ENCODE results near the gene USP35. TPM values are rescaled to one million over a fixed set of nuclear protein-coding genes. Genes with fewer than 3 reads are reported as not detected.
A peak's percentile ranks its signal among the peaks of the same experiment; 100 is the strongest.

USP35 gene
- total RNA-seq, 6 experiments from 2014 or later: 5.3 to 10.1 (median 7.9) TPM

DNA sequence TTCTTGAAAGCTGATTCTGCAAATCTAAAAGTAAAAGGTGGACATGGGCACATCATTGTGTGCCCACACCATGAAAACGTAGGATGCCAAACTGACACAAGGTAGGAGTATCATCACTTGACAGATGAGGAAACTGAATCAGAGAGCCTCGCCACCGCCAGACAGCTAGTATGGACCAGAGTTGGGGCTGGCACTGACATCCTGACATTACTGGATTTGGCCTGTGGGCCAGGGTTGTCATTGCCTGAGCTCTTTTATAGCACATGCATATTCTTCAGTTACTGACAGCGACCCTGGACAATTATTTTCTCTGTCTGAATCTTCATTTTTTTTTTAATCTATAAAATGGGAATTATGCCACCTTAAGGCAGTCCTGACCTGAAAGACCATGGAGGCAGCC lies 16.5 kb downstream of the USP35 start:
- intact Hi-C loops (cut with DNase I): no loop called here
- Histone ChIP-seq H3K27ac (no peak overlapping the region), H3K36me3 (peaks cover 0 to 21% (median 5%) of the 10 kb centered on the region in 4 donors), H3K27me3 (no peaks in the 10 kb centered on the region), H3K9me3 (no peaks in the 10 kb centered on the region), H3K4me3 (no peak overlapping the region), H3K4me1 (peaks cover 0 to 2% (median 0%) of the 10 kb centered on the region in 4 donors)
- no peak for ATAC-seq
- 80% methylated on average over 2 of the region's 4 CpGs for WGBS (ENCODE audit: insufficient coverage, low coverage, low lambda C conversion rate, missing lambda C conversion rate)
- no peak for DNase-seq
- TF ChIP-seq, protein P1, sequence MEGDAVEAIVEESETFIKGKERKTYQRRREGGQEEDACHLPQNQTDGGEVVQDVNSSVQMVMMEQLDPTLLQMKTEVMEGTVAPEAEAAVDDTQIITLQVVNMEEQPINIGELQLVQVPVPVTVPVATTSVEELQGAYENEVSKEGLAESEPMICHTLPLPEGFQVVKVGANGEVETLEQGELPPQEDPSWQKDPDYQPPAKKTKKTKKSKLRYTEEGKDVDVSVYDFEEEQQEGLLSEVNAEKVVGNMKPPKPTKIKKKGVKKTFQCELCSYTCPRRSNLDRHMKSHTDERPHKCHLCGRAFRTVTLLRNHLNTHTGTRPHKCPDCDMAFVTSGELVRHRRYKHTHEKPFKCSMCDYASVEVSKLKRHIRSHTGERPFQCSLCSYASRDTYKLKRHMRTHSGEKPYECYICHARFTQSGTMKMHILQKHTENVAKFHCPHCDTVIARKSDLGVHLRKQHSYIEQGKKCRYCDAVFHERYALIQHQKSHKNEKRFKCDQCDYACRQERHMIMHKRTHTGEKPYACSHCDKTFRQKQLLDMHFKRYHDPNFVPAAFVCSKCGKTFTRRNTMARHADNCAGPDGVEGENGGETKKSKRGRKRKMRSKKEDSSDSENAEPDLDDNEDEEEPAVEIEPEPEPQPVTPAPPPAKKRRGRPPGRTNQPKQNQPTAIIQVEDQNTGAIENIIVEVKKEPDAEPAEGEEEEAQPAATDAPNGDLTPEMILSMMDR (IDR thresholded peaks at IDR 0.05): no peak
- no peak for TF ChIP-seq POLR2A (IDR thresholded peaks at IDR 0.05)

DNA sequence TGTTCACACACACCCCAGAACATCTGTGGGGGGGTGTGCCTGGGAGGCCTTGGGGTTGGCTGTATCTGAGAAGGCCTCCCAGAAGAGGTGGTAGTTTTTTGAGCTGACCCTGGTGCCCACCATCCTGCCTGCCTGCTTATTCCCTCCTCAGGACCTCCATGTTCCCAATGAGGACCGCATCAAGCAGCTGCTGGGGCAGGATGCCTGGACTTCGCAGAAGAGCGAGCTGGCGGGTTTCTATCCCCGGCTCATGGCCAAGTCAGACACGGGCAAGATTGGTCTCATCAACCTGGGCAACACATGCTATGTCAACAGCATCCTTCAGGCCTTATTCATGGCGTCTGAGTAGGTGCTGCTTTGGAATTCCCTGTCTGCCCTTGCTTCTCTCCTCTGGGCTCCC lies 17.0 kb downstream of the USP35 start:
- TF ChIP-seq POLR2A (IDR thresholded peaks at IDR 0.05): no peak
- Histone ChIP-seq H3K4me3 (no peak overlapping the region), H3K27ac (no peak overlapping the region), H3K4me1 (peaks cover 0 to 2% (median 0%) of the 10 kb centered on the region in 4 donors), H3K36me3 (peaks cover 0 to 24% (median 6%) of the 10 kb centered on the region in 4 donors), H3K9me3 (no peaks in the 10 kb centered on the region), H3K27me3 (no peaks in the 10 kb centered on the region)
- ATAC-seq (no peak), DNase-seq (no peak)
- intact Hi-C loops (cut with DNase I): no loop called here
- WGBS (ENCODE audit: insufficient coverage, low coverage, low lambda C conversion rate, missing lambda C conversion rate): no CpG with 5 or more reads among the region's 7 CpGs

DNA sequence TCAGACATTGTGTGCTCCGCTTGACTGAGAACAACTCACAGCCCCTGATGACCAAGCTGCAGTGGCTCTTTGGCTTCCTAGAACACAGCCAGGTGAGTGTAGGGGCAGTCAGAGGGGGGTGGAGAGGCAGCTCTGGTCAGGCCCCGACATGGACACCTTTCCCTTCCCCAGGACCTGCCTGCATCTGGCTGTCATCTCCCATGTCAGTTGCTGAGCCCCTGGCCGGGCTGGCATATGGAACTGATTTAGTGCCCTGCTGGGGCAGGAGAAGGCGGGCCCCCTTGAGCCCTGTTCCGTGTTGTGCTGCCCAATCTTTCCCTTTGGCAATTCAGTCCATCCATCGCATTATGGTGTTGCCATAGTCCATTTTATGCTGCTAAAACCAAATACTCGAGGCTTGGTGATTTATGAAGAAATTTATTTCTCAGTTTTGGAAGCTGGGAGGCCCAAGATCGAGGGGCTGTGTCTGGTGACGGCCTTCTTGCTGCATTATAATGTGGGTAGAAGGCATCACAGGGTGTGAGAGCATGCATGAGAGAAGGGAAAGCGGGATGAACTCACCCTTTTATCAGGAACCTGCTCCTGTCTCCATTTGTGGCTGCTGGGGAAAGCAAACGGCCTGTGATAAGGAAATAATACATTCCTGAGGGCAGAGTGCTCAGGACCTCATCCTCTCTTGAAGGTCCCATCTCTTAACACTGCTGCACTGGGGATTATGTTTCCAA lies 19.0 kb downstream of the USP35 start:
- Histone ChIP-seq H3K36me3 (peaks cover 0 to 15% (median 6%) of the 10 kb centered on the region in 4 donors), H3K9me3 (no peaks in the 10 kb centered on the region), H3K4me3 (no peak overlapping the region), H3K4me1 (no peaks in the 10 kb centered on the region), H3K27me3 (no peaks in the 10 kb centered on the region), H3K27ac (no peak overlapping the region)
- no peak for ATAC-seq
- intact Hi-C loops (cut with DNase I): no loop called here
- no peak for TF ChIP-seq POLR2A (IDR thresholded peaks at IDR 0.05)
- TF ChIP-seq, protein P1 (IDR thresholded peaks at IDR 0.05): no peak
- DNase-seq: no peak
- 91% methylated on average over 8 of the region's 11 CpGs for WGBS (ENCODE audit: insufficient coverage, low coverage, low lambda C conversion rate, missing lambda C conversion rate)

DNA sequence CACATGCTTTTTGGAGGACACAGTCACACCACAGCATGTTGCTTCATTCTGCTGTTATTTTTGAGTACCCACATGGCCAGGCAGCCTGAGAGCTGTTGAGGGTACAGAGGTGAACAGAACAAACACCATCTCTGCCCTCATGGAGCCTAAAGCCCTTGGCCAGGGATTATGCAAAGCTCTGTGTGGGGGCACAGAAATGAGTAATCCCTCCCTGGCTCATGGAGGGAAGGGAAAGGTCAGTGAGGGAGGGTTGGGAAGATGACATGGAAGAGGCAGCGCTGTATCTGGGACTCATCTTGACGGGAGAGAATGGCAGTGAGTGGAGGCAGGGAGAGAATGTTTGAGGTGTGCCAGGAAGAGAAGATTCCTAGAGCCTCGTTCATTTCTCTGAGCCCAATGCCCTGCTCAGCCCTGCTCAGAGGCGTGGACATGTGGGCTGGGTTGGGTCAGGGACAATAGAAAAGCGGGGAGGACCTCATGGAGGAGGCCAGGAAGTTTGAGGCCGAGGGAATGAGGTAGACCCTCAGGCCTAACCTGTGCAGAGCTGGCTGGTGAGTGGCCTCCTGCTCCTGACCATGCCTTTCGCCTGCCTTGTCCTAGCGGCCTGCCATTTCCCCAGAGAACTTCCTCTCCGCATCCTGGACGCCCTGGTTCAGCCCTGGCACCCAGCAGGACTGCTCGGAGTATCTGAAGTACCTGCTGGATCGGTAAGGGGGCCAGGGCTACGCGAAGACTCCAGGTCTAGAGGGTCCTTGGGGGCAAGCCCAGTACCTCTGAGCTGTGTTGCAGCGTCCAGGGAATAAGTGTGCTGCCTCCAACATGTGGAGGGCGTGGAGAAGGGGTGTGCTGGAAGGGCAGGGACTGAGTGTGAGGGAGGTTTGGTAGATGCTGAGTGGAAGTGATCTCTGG lies 19.8 kb downstream of the USP35 start:
- intact Hi-C loops (cut with DNase I): no loop called here
- no peak overlapping the region for H3K4me3 ChIP-seq
- no peaks in the 10 kb centered on the region for H3K27me3 ChIP-seq
- no peaks in the 10 kb centered on the region for H3K9me3 ChIP-seq
- DNase-seq (no peak), ATAC-seq (peak in 1 of 4 donors; percentile 11)
- no peaks in the 10 kb centered on the region for H3K4me1 ChIP-seq
- peaks cover 0 to 16% (median 6%) of the 10 kb centered on the region in 4 donors for H3K36me3 ChIP-seq
- H3K27ac ChIP-seq: no peak overlapping the region
- 65% methylated on average over 4 of the region's 16 CpGs for WGBS (ENCODE audit: insufficient coverage, low coverage, low lambda C conversion rate, missing lambda C conversion rate)
- TF ChIP-seq, protein P1 (IDR thresholded peaks at IDR 0.05): no peak
- TF ChIP-seq POLR2A (IDR thresholded peaks at IDR 0.05): no peak

DNA sequence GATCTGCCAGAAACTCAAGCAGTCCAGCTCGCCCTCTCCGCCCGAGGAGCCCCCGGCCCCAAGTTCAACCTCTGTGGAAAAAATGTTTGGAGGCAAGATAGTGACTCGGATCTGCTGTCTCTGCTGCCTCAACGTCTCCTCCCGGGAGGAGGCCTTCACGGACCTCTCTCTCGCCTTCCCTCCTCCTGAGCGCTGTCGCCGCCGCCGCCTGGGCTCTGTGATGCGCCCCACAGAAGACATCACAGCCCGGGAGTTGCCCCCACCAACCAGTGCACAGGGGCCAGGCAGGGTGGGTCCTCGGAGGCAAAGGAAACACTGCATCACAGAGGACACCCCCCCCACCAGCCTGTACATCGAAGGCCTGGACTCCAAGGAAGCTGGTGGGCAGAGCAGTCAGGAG lies 20.8 kb downstream of the USP35 start:
- ATAC-seq (no peak), DNase-seq (no peak)
- WGBS (ENCODE audit: insufficient coverage, low coverage, low lambda C conversion rate, missing lambda C conversion rate): 100% methylated on average over 4 of the region's 18 CpGs
- no peak overlapping the region for H3K4me3 ChIP-seq
- peaks cover 0 to 20% (median 6%) of the 10 kb centered on the region in 4 donors for H3K36me3 ChIP-seq
- H3K27ac ChIP-seq: no peak overlapping the region
- intact Hi-C loops (cut with DNase I): no loop called here
- TF ChIP-seq, protein P1 (IDR thresholded peaks at IDR 0.05): no peak
- TF ChIP-seq POLR2A (IDR thresholded peaks at IDR 0.05): no peak
- H3K9me3 ChIP-seq: no peaks in the 10 kb centered on the region
- H3K27me3 ChIP-seq: no peaks in the 10 kb centered on the region
- H3K4me1 ChIP-seq: no peaks in the 10 kb centered on the region
